HG03135 (cell line): ENCODE data around the gene SPEN.
"Not testable (repeated sequence)": the region's sequence is repeated elsewhere in the genome, so short reads cannot be mapped to it uniquely, and the experiment has no call there.

ENCODE experiments used
- ATAC-seq: cut with Tn5 transposase; IDR thresholded peaks from one replicate; pipeline ENCODE4 v1.9.1; 2021; ENCODE audit warnings: mild to moderate bottlenecking, moderate library complexity; ENCODE audit not compliant: unreplicated experiment

The SPEN gene

GRCh38 chr1:15892857-15893599 is 45.5 kb downstream of the SPEN start:
- ATAC-seq, result not testable (repeated sequence)

DNA sequence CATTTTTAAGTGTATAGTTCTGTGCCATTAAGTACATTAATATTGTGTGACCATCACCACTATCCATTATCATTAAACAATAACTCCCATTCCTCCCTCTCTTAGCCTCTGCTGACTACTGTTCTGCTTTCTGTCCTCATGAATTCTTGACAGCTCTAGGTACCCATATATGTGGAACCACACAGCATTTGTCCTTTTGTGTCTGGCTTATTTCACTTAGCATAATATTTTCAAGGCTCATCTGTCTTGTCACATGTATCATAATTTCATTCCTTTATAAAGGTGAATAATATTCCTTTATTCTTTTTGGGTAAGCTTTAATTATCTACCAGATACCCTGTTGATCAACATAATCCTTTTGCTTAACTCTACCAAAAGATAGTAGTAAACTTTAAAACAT is 47.7 kb downstream of the SPEN start:
- no peak for ATAC-seq

DNA sequence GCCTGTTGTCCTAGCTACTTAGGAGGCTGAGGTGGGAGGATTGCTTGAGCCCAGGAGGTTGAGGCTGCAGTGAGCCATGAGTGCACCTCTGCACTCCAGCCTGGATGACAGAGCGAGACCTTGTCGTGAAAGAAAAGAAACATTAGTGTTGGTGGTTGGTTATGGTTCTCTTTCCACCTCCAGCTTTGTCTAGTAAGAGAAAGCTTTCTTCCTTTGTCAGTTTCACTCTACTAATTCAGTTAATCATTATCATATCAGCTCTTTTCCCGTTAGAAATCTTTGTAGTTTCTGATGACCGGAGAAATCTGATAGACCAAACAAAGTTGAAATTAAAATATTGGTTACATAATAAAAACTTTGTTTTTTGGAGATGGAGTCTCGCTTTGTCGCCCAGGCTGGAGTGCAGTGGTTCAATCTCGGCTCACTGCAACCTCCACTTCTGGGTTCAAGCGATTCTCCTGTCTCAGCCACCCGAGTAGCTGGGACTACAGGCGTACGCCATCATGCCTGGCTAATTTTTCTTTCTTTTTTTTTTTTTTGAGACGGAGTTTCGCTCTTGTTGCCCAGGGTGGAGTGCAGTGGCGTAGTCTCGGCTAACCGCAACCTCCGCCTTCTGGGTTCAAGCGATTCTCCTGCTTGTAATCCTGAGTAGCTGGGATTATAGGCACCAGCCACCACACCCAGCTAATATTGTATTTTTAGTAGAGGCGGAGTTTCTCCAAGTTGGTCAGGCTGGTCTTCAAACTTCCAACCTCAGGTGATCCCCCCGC is 49.5 kb downstream of the SPEN start:
- ATAC-seq, result not testable (repeated sequence)

- no peak for ATAC-seq
Measured at GRCh38 chr1:15899266-15899665, 51.8 kb downstream of the SPEN start.

- no peak for ATAC-seq
Measured at GRCh38 chr1:15900662-15901279, 53.3 kb downstream of the SPEN start.

- no peak for ATAC-seq
Measured at GRCh38 chr1:15902882-15903281, 55.4 kb downstream of the SPEN start.

GRCh38 chr1:15908597-15908996 is 61.1 kb downstream of the SPEN start:
- no peak for ATAC-seq

DNA sequence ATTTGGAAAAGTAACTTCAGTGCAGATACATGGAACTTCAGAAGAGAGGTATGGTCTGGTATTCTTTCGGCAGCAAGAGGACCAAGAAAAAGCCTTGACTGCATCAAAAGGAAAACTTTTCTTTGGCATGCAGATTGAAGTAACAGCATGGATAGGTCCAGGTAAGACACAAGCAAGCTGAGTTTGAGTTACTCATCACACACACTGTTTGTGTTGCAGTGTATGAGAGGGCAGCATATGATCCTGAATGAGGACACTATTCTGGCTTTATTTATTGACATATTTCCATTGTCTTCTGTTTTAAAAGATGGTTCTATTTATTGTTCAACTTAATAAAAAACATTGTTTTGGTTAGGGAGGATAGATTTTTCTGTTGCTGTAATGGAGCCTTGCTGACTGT is 63.6 kb downstream of the SPEN start:
- no peak for ATAC-seq

DNA sequence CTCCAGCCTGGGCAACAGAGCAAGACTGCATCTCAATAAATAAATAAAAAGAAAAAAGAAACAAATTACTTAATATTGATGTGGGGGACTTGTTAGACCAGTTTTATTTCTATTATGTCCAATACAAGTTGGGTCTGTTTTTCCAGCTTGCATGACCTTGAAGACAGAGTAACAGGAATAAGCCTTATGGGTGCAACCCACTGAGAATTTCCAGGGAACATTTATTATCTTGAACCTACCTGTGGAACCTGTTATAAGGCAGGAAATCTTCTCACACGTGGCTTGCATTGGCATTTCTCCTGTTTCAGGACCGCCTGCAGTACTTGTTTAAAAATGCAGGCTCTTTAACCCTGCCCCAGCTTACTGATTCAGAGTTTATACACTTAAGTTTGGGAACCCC is 64.4 kb downstream of the SPEN start:
- ATAC-seq, result no peak

- not testable (repeated sequence) for ATAC-seq
Measured at GRCh38 chr1:15913607-15914006, 66.1 kb downstream of the SPEN start.

GRCh38 chr1:15915991-15916390 is 68.5 kb downstream of the SPEN start:
- ATAC-seq, result no peak

- ATAC-seq, result no peak
Measured at GRCh38 chr1:15916417-15916816, 68.9 kb downstream of the SPEN start.

DNA sequence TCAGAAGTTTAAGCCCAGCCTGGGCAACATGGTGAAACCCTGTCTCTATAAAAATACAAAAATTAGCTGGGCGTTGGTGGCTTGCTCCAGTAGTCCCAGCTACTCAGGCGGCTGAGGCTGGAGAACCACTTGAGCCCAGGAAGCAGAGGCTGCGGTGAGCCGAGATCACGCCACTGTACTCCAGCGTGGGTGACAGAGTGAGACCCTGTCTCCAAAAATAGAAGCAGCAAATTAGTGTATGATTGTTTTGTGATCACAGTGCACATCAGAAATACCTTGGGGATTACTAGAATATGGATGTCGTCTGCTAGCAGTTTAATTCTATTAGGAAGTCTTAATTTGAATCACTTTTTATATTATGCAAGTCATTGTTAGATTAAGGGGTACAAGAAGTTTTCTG is 69.4 kb downstream of the SPEN start:
- ATAC-seq, result no peak

GRCh38 chr1:15918962-15919715 is 71.6 kb downstream of the SPEN start:
- ATAC-seq, result peak; percentile 87

GRCh38 chr1:15923241-15923640 is 75.7 kb downstream of the SPEN start:
- ATAC-seq, result no peak

DNA sequence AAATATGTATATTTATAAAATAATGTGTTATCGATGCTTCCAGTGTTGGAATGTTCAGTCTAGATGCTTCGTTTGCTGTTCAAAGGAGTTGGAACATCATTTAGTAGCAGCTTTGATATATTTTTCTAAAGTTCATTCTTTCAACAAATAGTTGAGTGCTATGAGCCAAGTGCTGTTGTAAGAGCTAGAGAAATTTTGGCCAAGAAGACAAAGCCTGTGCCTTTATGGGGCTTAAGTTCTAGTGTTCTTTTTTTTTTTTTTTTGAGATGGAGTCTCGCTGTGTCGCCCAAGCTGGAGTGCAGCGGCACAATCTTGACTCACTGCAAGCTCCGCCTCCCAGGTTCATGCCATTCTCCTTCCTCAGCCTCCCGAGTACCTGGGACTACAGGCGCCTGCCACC is 78.9 kb downstream of the SPEN start:
- not testable (repeated sequence) for ATAC-seq

DNA sequence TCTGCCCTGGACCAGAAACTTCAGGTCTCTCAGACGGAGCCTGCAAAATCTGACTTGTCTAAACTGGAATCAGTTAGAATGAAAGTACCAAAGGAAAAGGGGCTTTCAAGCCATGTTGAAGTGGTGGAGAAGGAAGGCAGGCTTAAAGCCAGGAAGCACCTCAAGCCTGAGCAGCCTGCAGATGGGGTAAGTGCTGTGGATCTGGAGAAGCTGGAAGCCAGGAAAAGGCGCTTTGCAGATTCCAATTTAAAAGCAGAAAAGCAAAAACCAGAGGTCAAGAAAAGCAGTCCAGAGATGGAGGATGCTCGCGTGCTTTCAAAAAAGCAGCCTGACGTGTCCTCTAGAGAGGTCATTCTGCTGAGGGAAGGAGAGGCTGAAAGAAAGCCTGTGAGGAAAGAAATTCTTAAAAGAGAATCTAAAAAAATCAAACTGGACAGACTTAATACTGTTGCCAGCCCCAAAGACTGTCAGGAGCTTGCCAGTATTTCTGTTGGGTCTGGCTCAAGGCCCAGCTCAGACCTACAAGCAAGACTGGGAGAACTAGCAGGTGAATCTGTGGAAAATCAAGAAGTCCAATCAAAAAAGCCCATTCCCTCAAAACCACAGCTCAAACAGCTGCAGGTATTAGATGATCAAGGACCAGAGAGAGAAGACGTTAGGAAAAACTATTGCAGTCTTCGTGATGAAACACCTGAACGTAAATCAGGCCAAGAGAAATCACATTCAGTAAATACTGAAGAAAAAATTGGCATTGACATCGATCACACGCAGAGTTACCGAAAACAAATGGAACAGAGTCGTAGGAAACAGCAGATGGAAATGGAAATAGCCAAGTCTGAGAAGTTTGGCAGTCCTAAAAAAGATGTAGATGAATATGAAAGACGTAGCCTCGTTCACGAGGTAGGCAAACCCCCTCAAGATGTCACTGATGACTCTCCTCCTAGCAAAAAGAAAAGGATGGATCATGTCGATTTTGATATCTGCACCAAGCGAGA is 81.8 kb downstream of the SPEN start:
- no peak for ATAC-seq

DNA sequence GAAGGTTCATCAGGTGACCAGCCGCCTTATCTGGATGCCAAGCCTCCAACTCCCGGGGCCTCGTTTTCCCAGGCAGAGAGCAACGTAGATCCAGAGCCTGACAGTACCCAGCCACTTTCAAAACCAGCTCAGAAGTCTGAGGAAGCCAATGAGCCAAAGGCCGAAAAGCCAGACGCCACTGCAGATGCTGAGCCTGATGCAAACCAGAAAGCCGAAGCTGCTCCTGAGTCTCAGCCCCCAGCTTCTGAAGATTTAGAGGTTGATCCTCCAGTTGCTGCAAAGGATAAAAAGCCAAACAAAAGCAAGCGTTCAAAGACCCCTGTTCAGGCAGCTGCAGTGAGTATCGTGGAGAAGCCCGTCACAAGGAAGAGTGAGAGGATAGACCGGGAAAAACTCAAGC is 83.9 kb downstream of the SPEN start:
- no peak for ATAC-seq

GRCh38 chr1:15931884-15932283 is 84.4 kb downstream of the SPEN start:
- no peak for ATAC-seq

- ATAC-seq, result no peak
Measured at GRCh38 chr1:15932612-15933011, 85.1 kb downstream of the SPEN start.
